SK-N-SH (cell line): Measurements from ENCODE around the gene EHD2. TPM values are rescaled to one million over a fixed set of nuclear protein-coding genes. Genes with fewer than 3 reads are reported as not detected.

Source experiments
- REST ChIP-seq: IDR thresholded peaks from 2 replicates; pipeline ENCODE4 v1.6.1; 2012; ENCODE audit warnings: mild to moderate bottlenecking, low read depth, low read length, moderate library complexity
- SIN3A ChIP-seq: IDR thresholded peaks from 2 replicates; pipeline ENCODE4 v1.6.1; 2012; ENCODE audit warnings: low read depth, mild to moderate bottlenecking, low read length, moderate library complexity, borderline replicate concordance
- TCF12 ChIP-seq: IDR thresholded peaks from 2 replicates; pipeline ENCODE4 v1.4.0; 2012
- YY1 ChIP-seq: IDR thresholded peaks from 2 replicates; pipeline ENCODE4 v1.4.0; 2012; ENCODE audit warnings: low read depth, mild to moderate bottlenecking
- polyA plus RNA-seq, 3 experiments: library from polyadenylated mRNA; depleted of rRNA; stranded (reverse); fragments of >200 nt; gene quantifications; 2 replicates each; pipeline ENCODE4 v1.2.3, GENCODE V29; 2012
- small RNA-seq, 7 experiments: library from RNA; depleted of rRNA; stranded (forward); fragments of <200 nt; gene quantifications; one replicate each; pipeline ENCODE3, GENCODE V24; 2012

EHD2 gene
- polyA plus RNA-seq, 1 of the 3 experiments (the other 2 are of a cell fraction): 55.5 TPM

- no peak for TF ChIP-seq REST
- TF ChIP-seq YY1: no peak
- TF ChIP-seq TCF12: no peak
- TF ChIP-seq SIN3A: no peak
These were observed 79.4 kb downstream of the EHD2 start (continued) for GRCh38 chr19:47792616-47793015.

Small RNA genes lying within 50 kb of the gene (small RNA-seq; reads per million reads assigned to genes)
- gene SNORD23: 0 reads per million in 7 experiments

Other genes with a start within 250 kb of the EHD2 start
- gene SLC8A2, start 241.5 kb upstream of the EHD2 start, polyA plus RNA-seq (2012; rRNA removed): 0.29 and 0.58 TPM in 2 replicates
- gene KPTN, start 229.2 kb upstream of the EHD2 start, polyA plus RNA-seq (2012; rRNA removed): 15.8 and 17.7 TPM in 2 replicates
- gene NAPA, start 198.4 kb upstream of the EHD2 start, polyA plus RNA-seq (2012; rRNA removed): 80.0 and 84.1 TPM in 2 replicates
- 0.08 TPM in 2 replicates for gene ZNF541, start 140.3 kb upstream of the EHD2 start, polyA plus RNA-seq (2012; rRNA removed)
- gene BICRA, start 104.3 kb upstream of the EHD2 start, polyA plus RNA-seq (2012; rRNA removed): 0.75 and 1.4 TPM in 2 replicates
- 198 and 275 TPM in 2 replicates for gene NOP53, start 32.1 kb downstream of the EHD2 start, polyA plus RNA-seq (2012; rRNA removed)
- gene SELENOW, start 65.3 kb downstream of the EHD2 start, polyA plus RNA-seq (2012; rRNA removed): 316 and 335 TPM in 2 replicates
- not detected in 2 replicates for gene TPRX1, start 91.1 kb downstream of the EHD2 start, polyA plus RNA-seq (2012; rRNA removed)
- gene CRX, start 108.5 kb downstream of the EHD2 start, polyA plus RNA-seq (2012; rRNA removed): not detected in 2 replicates
- not detected in 2 replicates for gene TPRX2, start 145.8 kb downstream of the EHD2 start, polyA plus RNA-seq (2012; rRNA removed)
- gene SULT2A1, start 172.9 kb downstream of the EHD2 start, polyA plus RNA-seq (2012; rRNA removed): not detected in 2 replicates